GM18951 (cell line): ENCODE measurements around the gene C5.

Experiments used
- POLR2A ChIP-seq: IDR thresholded peaks from 4 replicates; pipeline ENCODE4 v1.6.1; 2011; ENCODE audit warnings: mild to moderate bottlenecking; ENCODE audit not compliant: insufficient read length, insufficient read depth; ENCODE audit errors: extremely low read depth
- in situ Hi-C: fragments of 300-500 bp; cut with MboI; formaldehyde crosslinking; loops from one replicate; pipeline ENCODE4 v1.12.0; 2022; ENCODE audit warnings: low sequenced_read_pairs, mixed read lengths, inconsistent platforms; ENCODE audit not compliant: unreplicated experiment

The C5 gene

GRCh38 chr9:120950421-120951388 is 99.4 kb downstream of the C5 start:
- in situ Hi-C loops, result no loop called here
- TF ChIP-seq POLR2A, result no peak

GRCh38 chr9:120949290-120949689 is 100.8 kb downstream of the C5 start:
- in situ Hi-C loops, result no loop called here
- no peak for TF ChIP-seq POLR2A

GRCh38 chr9:120948824-120949223 is 101.3 kb downstream of the C5 start:
- no peak for TF ChIP-seq POLR2A
- in situ Hi-C loops, result no loop called here

GRCh38 chr9:120947222-120947621 is 102.9 kb downstream of the C5 start:
- TF ChIP-seq POLR2A, result no peak
- in situ Hi-C loops, result no loop called here

GRCh38 chr9:120946259-120946658 is 103.8 kb downstream of the C5 start:
- in situ Hi-C loops, result no loop called here
- TF ChIP-seq POLR2A, result no peak

GRCh38 chr9:120944948-120945347 is 105.1 kb downstream of the C5 start:
- in situ Hi-C loops, result no loop called here
- no peak for TF ChIP-seq POLR2A

GRCh38 chr9:120944434-120944843 is 105.6 kb downstream of the C5 start:
- no peak for TF ChIP-seq POLR2A
- in situ Hi-C loops, result no loop called here

GRCh38 chr9:120942186-120943001 is 107.7 kb downstream of the C5 start:
- in situ Hi-C loops, result no loop called here
- no peak for TF ChIP-seq POLR2A

- in situ Hi-C loops, result no loop called here
These were observed 108.9 kb downstream of the C5 start for GRCh38 chr9:120941046-120941770.

GRCh38 chr9:120940573-120940972 is 109.5 kb downstream of the C5 start:
- in situ Hi-C loops, result no loop called here
- TF ChIP-seq POLR2A, result no peak

More at GRCh38 chr9:120941046-120941770, 108.9 kb downstream of the C5 start:
- TF ChIP-seq POLR2A, result no peak

- no peak for TF ChIP-seq POLR2A
- in situ Hi-C loops, result no loop called here
These were observed 111.2 kb downstream of the C5 start for GRCh38 chr9:120938851-120939250.

GRCh38 chr9:120937596-120937995 is 112.5 kb downstream of the C5 start:
- in situ Hi-C loops, result no loop called here
- no peak for TF ChIP-seq POLR2A

- TF ChIP-seq POLR2A, result no peak
- in situ Hi-C loops, result no loop called here
These were observed 112.9 kb downstream of the C5 start for GRCh38 chr9:120937127-120937526.
